ENCODE data around the gene RRN3.
"Not testable (repeated sequence)": the region's sequence is repeated elsewhere in the genome, so short reads cannot be mapped to it uniquely, and the experiment has no call there.

The RRN3 gene

DNA sequence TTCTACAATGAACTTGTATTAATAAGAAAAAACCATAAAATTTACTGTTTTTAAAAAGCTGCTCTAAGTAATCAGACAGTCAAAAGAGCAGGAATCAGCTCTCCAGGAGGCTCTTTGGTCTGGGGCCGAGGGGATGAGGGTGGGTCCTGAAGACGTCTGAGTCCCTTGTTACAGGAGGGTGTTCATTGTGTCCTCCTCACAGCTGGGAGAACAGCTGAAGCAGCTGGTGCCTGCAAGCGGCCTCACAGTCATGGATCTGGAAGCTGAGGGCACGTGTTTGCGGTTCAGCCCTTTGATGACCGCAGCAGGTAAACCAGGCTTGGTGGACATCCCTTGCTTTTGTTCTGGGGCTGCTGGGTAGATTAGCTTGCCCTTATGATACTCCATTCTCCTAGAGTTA lies 64.3 kb downstream of the RRN3 start:
- FAIRE-seq; DNase-seq (ENCODE audit: insufficient read length, low spot score): not testable (repeated sequence)

GRCh38 chr16:15028801-15029698 lies 65.0 kb downstream of the RRN3 start:
- DNase-seq (ENCODE audit: insufficient read length, low spot score); FAIRE-seq: not testable (repeated sequence)

DNA sequence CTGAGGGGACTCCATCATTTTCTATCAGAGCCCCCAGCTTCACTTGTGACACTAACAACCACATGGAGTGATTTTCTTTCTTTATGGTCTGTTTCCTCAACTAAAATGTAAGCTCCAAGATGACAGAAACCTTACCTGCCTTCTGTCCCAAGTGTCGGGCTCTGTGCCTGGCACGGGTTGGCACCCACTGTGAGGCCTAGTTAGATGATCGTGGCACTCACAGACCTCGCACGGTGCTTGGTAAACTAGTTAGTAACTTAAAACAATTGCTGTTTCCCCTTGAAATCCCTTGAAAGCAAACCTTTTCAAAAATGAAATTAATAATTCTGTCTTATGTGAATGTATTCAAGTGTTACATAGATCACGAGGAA lies 65.7 kb downstream of the RRN3 start:
- not testable (repeated sequence) for DNase-seq (ENCODE audit: insufficient read length, low spot score); FAIRE-seq

DNA sequence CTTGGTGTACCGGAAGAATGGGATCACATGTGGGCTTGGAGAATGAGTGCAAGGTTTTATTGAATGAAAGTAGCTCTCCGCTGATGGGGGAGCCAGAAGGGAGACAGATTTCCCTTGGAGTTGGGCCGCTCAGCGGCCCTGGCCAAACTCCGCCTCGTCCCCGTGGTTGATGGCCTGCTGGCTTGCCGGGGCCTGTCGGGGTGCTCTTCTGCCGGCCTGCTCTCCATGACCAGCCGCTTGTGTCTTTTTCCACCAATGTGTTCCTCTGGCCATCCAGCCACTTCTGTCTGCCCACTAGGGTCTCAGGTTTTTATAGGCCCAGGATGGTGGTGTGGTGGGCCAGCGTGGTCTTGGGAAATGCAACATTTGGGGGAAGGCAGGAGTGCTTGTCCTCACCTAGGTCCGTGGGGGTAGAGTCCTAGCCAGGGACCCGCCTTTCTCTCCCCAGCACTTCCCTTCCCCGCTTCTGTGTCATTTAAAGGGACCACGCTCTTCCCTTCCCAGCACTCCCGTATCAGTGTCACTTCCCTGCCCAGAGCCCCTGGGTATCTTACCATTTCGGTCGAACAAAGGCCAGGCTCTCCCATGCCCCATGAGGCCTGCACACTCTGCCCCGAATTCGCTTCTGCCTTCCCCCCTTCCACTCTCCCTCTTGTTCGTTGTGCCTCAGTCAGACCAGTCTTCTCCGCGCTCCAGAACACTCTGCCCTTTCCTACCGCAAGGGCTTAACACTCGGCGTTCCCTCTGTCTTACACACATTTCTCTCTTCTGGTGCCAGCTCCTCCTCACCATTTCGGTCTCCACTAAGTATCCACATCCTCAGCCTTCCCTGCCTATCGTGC lies 66.3 kb downstream of the RRN3 start:
- not testable (repeated sequence) for DNase-seq (ENCODE audit: insufficient read length, low spot score); FAIRE-seq

DNA sequence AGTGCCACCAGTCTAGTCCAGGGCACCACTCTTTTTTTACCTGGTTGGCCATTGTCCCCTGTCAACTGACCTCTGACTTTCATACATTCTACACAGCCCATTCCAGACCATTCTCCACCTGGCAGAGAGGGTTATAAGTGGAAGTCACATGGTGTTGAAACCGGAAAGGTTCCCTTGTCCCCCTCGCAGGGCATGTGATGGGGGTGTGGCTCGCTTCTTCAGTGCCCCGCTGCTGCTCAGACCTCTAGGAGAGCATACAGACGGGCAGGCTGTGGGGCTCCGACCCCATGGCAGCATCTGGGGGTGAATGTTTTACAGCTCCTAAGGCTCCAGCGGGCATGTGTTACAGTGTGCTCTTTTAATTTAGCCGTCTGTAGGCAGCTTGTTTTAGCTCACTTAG lies 67.0 kb downstream of the RRN3 start:
- not testable (repeated sequence) for FAIRE-seq; DNase-seq (ENCODE audit: insufficient read length, low spot score)

DNA sequence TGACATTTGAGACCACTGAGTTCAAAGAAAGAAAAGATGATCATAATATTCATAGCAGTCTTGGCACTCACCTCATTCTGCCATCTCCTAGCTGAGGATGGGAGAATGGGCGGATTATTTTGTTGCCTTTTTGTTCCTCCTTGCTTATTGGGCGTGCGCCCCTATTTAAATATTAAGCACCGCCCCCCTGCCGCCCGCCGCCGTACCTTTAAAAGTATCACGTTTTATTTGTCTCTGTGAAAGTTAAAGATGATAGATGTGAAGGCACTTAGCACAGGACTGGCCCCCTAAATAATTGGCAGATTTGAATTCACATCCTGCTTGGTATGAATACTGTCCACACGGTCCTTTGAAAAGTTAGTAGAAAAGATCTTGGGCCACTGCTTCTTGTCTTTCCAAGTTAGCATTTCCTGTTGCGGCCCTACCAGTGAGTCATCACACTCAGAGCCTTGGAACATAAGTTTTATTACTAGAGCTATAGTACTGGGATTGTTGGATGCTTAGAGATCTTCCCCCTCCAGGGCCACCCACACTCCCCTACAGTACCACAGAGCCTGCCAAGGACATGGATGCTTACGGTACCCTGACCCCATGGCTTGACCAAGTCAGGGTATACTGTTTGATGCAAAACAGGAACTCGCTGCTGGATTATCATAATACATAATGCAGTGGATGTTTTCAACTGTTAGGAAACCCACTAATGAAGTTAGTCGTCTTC lies 68.7 kb downstream of the RRN3 start:
- not testable (repeated sequence) for FAIRE-seq; DNase-seq (ENCODE audit: insufficient read length, low spot score)

- DNase-seq (ENCODE audit: insufficient read length, low spot score); FAIRE-seq: not testable (repeated sequence)
Measured at GRCh38 chr16:15024858-15025199, 69.2 kb downstream of the RRN3 start.

- FAIRE-seq; DNase-seq (ENCODE audit: insufficient read length, low spot score): not testable (repeated sequence)
Measured at GRCh38 chr16:15023381-15024077, 70.5 kb downstream of the RRN3 start.

DNA sequence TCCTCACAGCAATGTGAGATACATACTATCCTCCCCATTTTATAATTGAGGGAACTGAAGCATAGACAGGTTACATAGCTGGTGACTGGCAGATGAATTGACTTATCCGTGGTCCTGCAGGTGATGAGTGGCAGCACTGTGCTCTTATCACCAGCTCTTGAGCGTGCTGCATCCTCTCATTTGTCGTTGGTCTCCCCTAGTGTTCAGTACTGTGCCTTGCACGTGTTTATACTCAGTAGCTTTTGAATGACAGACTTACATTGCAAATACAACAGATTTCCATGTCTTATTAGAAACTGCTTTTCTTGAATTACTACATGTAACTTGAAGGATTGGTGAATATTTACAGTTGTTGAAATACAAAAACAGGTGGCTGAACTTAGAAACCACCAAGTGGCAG lies 71.9 kb downstream of the RRN3 start:
- not testable (repeated sequence) for DNase-seq (ENCODE audit: insufficient read length, low spot score); FAIRE-seq

DNA sequence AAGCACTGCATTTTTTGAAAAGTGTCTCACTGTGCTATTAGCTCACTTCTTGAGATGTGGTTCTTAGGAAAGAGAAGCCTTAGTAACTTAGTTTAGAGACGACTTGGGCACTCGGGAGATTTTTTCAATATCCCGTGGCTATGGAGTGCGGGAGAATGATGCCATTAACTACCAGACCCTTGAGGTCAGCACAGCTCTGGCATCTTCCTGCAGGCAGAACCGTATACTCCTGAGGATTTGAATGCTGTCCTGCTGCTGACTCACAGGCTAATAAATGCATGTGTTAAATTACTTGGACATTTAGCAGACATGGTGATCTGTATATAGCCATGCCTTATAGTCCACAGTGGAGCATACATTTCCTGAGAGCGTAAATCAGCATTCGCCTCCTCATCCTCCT lies 72.6 kb downstream of the RRN3 start:
- DNase-seq (ENCODE audit: insufficient read length, low spot score); FAIRE-seq: not testable (repeated sequence)

DNA sequence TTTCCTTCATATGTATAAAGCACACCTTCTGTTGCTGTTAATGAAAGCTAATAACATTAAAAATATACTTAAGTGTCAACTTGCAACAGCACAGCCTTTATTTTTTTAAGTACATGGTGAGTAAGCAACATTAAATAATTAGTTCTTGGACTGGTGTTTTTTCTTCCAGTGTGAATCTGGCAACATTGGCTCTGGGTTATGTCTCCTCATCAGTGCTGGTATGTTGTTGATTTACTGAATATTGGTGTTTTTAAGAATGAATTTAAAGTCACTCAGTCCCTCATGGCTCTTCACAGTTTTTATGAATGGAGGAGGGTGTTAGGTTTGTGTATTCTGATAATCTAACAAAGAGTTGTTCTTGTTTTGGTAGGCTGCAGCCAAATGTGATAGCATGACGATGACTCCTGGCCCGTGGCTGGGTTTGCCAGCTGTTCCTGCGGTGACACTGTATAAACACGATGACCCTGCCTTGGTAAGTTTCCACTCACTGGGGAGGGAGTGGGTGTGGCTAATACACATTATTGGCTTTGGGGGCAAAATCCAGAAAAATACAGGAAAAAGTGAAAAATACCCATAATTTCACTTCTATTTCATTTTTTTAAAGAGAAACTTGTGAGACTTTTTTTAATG lies 77.0 kb downstream of the RRN3 start:
- not testable (repeated sequence) for FAIRE-seq; DNase-seq (ENCODE audit: insufficient read length, low spot score)

DNA sequence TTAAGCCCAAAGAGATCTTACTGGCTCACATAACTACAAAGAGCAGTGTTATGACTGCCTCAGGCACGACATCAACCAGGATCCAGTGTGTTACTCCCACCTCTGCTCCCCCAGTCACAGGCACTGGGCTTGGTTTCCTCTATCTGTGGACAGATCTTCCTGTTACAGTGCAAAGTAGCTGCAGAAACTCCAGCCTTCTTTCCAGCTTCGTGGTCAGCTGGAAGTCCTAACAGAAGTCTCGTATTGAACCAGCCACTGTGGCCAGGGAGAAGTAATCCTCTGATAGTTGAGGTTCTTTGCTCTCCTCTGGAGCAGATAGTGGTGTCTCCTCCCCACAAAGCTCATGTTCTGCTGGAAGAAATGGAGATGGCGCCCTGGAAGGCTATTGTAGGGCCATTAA lies 77.7 kb downstream of the RRN3 start:
- not testable (repeated sequence) for FAIRE-seq; DNase-seq (ENCODE audit: insufficient read length, low spot score)

GRCh38 chr16:15015671-15016070 lies 78.4 kb downstream of the RRN3 start:
- not testable (repeated sequence) for FAIRE-seq; DNase-seq (ENCODE audit: insufficient read length, low spot score)

DNA sequence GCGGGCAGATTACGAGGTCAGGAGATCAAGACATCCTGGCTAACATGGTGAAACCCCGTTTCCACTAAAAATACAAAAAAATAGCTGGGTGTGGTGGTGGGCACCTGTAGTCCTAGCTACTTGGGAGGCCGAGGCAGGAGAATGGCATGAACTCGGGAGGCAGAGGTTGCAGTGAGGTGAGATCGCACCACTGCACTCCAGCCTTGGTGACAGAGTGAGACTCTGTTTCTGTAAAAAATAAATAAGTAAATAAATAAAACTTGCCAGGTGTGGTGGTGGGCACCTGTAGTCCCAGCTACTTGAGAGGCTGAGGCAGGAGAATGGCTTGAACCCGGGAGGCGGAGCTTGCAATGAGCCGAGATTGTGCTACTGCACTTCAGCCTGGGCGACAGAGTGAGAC lies 81.1 kb downstream of the RRN3 start:
- FAIRE-seq; DNase-seq (ENCODE audit: insufficient read length, low spot score): not testable (repeated sequence)
